SK-N-SH treated with all-trans-retinoic acid at 6 μM for 48 hours (cell line): ENCODE measurements around the gene ABCC12.

Experiments
- GLIS3 ChIP-seq: fragments of 250-450 bp; sonication (Bioruptor Pico); IDR thresholded peaks from 2 replicates; pipeline ENCODE4 v1.5.0; 2020; ENCODE audit warnings: mild to moderate bottlenecking, moderate library complexity
- POU6F1 ChIP-seq: fragments of 250-450 bp; sonication (Bioruptor Pico); IDR thresholded peaks from 2 replicates; pipeline ENCODE4 v1.8.0; 2021; ENCODE audit warnings: low read depth, mild to moderate bottlenecking, moderate library complexity, borderline replicate concordance
- TCF4 ChIP-seq: fragments of 250-450 bp; sonication (Bioruptor Pico); IDR thresholded peaks from 2 replicates; pipeline ENCODE4 v1.8.0; 2021; ENCODE audit warnings: mild to moderate bottlenecking, moderate library complexity, borderline replicate concordance

GRCh38 chr16:48106446-48106845 is 49.3 kb downstream of the ABCC12 start:
- no peak for TF ChIP-seq TCF4 (CRISPR knock-in tag)
- no peak for TF ChIP-seq GLIS3 (CRISPR knock-in tag)
- TF ChIP-seq POU6F1 (CRISPR knock-in tag): no peak
